ENCODE data around the gene FN3KRP.
A peak's percentile ranks its signal among the peaks of the same experiment; 100 is the strongest.

DNA sequence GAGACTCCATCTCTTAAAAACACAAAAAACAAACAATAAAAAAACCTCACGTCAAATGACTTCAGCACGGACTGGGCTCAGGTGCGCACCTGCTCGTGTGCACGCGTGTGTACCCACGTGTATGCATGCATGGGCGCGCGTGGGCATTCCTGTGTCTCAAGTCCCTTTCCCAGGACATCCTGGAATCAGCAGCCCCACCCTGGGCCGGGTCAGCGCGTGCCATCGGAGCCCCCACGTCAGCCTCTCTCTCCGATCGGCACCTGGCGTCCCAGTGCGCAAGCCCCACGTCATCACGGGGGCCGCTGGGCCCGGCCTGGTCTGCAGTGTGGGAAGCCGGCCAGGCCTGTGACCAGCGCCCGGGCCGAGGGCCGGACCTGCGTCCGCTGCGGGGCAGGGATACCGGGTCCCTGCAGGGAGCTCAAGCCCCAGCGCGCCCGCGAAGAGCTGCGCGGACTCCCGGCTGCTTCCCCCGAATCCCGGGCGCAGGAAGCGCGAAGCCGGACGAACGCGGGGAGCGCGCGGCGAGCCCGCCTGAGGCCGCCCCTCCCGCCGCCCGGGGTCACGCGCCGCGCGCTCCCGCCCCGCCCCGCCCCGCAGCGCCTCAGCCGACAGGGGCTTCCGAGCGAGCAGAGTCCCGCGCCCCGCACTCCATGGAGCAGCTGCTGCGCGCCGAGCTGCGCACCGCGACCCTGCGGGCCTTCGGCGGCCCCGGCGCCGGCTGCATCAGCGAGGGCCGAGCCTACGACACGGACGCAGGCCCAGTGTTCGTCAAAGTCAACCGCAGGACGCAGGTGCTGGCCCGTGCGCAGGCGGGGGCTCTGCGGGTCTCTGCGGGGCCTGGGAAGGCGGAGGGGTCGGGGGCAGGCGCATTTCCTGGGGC lies 18.7 kb downstream of the FN3KRP start, which contains the start of gene FN3K:
- TF ChIP-seq ZFP30 (CRISPR knock-in tag; IDR thresholded peaks at IDR 0.05) (no peak), BACH2 (CRISPR knock-in tag; IDR thresholded peaks at IDR 0.05; ENCODE audit: borderline replicate concordance) (no peak), ZNF565 (CRISPR knock-in tag; conservative IDR thresholded peaks at IDR 0.05; ENCODE audit: low read depth) (no peak), CSDC2 (CRISPR knock-in tag; IDR thresholded peaks at IDR 0.05) (peak; percentile 70; the same call in 1 of the 2 replicates), TOX (CRISPR knock-in tag; IDR thresholded peaks at IDR 0.05; ENCODE audit: borderline replicate concordance) (peak; percentile 63; the same call in 1 of the 2 replicates), ISL1 (CRISPR knock-in tag; IDR thresholded peaks at IDR 0.05) (no peak), RARB (CRISPR knock-in tag; IDR thresholded peaks at IDR 0.05) (no peak)

All from SK-N-SH treated with all-trans-retinoic acid at 6 μM for 48 hours (cell line).